GM21529 (cell line): ENCODE data around the gene ZNF549.

ENCODE experiments used
- ATAC-seq: cut with Tn5 transposase; IDR thresholded peaks from one replicate; pipeline ENCODE4 v1.9.1; 2021; ENCODE audit not compliant: unreplicated experiment

ZNF549 gene

DNA sequence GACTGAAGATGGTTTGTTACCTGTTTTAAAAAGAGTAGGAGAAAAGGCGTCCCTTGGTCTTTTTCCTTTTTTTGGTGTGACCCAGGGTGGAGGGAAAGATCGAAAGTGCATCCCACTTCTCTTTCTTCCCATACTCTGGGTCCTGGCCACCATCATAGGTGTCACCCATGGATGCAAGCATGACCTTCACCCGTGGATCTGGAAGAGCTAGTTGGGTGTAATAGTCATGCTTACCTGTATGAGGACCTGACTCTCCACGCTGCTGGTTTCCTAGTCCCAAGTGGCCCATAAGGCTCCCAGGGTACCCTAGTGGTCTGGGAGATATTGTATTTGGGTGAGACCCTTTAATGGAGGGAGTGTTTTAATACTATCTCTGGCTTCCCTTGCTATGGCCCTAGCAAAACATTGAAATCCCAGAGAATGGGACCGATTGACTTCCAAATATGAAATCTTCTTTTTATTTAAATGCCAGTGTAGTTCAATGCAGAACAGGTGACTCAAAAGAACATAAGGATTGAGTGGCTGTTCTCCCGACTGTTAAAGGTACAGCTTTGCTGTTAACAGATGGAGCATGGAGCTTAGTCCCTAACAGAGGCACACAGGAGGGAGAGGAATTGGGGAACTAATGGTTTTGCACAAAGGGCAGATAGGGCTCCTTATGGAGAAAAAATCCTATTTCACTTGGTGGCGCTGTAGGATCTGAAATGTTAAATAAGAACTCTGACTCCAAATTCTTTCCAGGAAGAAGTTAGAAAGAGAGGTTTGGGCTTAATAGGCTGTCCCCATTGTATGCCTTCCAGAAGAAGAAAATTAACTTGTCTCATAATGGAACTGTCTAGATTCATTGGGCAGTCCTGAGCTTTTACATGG lies 39.5 kb downstream of the ZNF549 start:
- ATAC-seq = no peak

- no peak for ATAC-seq
Observed at GRCh38 chr19:57570707-57571106, 43.6 kb downstream of the ZNF549 start.

GRCh38 chr19:57572415-57572947 lies 45.3 kb downstream of the ZNF549 start:
- ATAC-seq = no peak

- ATAC-seq = no peak
Observed at GRCh38 chr19:57576661-57577060, 49.5 kb downstream of the ZNF549 start.

DNA sequence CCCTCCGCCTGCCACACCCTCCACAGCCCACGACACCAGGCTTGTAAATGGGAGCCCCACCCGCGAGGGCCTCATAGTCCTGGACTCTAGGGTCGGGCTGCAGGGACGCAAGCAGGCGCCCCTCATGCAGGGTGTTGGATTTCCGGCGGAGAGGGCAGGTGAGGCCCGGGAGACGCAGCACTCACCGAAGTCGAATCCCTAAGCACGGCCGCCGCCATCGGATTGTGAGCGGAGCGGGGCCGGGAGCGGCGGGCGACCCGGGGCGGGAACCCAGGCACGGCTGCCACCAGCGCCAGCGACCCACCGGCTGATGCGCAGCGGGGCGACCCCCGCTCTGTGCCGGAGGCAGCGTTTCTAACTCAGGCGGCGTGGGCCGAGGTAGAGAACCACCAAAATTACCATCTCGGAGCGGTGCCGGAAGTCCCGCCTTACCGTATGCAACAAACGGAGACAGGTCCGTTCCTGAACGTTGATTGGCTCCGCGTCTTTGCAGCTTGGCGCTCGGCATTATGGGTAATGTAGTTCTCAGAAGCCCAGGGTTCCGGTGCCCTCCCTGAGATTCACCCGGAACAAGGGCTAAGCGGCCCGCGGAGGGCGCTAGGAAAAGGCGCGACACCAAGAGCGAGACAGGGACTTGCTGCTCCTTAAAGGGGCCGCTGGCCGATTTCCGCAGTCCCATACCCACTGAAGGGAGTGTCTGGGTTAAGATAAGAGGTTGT lies 51.5 kb downstream of the ZNF549 start, which contains the start of gene ZNF416:
TSS of gene ZNF416 (minus strand) at position 425 of the 719 bp plus-strand sequence. CDS start at position 218, 207 bp downstream.
- ATAC-seq = peak; percentile 93

GRCh38 chr19:57583104-57583520 lies 56.0 kb downstream of the ZNF549 start:
- no peak for ATAC-seq

- ATAC-seq = peak; percentile 78
Observed at GRCh38 chr19:57583521-57584416, 56.6 kb downstream of the ZNF549 start, which contains the start of gene ZIK1. TSS of gene ZIK1 (plus strand) at chr19:57584145. CDS start at chr19:57584357, 212 bp downstream.

- no peak for ATAC-seq
Observed at GRCh38 chr19:57587529-57587928, 60.4 kb downstream of the ZNF549 start.

DNA sequence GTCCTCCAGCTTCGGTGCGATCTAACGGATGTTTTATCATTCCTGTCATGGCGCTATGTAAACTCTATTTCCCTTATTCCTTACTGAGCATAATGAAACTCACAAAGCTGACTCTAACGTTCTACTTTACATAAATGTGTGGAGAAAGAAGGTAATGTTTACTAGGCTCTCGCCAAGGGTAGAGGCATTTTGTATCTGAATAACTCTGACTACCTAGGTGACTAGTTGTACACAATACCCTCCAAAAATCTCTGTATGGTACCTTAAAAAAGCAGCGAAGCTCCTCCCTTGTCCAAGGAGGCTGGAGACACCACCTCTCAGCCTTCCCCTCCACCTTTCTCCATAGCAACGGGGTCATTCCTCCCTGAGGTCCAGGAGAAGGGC lies 72.2 kb downstream of the ZNF549 start:
- no peak for ATAC-seq

- peak; percentile 92 for ATAC-seq
Observed at GRCh38 chr19:57599761-57600383, 72.7 kb downstream of the ZNF549 start, which contains the start of gene ZNF530. TSS of gene ZNF530 (plus strand) at chr19:57599885. CDS start at chr19:57604346, 4,461 bp downstream.

DNA sequence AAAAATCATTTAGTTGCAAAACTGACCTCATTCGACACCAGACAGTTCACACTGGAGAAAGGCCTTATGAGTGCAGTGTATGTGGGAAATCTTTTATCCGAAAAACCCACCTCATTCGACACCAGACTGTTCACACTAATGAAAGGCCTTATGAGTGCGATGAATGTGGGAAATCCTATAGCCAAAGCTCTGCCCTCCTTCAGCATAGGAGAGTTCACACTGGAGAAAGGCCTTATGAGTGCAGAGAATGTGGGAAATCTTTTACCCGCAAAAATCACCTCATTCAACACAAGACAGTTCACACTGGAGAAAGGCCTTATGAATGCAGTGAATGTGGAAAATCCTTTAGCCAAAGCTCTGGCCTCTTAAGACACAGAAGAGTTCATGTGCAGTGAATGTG lies 79.8 kb downstream of the ZNF549 start:
- ATAC-seq = no peak
